KG1 (cell line): ENCODE data around the gene PLD5.
"Not testable (repeated sequence)": the region's sequence is repeated elsewhere in the genome, so short reads cannot be mapped to it uniquely, and the experiment has no call there.

Experiments
- DNase-seq: peaks from one replicate; lab custom pipeline; 2025; lab: John Stamatoyannopoulos, UW

Gene PLD5

GRCh38 chr1:242426271-242426905, 98.1 kb downstream of the PLD5 start:
- DNase-seq, result no peak

DNA sequence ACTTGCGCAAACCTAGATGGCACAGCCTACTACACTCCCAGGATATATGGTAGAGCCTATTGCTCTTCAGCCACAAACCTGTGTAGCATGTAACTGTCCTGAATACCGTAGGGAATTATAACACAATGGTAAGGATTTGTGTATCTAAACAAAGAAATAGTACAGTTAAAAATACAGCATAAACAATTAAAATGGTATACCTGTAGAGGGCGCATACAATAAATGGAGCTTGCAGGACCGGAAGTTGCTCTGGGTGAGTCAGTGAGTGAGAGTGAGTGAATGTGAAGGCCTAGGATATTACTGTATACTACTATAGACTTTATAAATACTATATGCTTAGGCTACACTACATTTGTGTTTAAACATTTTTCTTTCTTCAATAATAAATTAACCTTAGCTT, 99.3 kb downstream of the PLD5 start:
- no peak for DNase-seq

- DNase-seq, result no peak
These were observed 107.8 kb downstream of the PLD5 start for GRCh38 chr1:242416657-242417056.

DNA sequence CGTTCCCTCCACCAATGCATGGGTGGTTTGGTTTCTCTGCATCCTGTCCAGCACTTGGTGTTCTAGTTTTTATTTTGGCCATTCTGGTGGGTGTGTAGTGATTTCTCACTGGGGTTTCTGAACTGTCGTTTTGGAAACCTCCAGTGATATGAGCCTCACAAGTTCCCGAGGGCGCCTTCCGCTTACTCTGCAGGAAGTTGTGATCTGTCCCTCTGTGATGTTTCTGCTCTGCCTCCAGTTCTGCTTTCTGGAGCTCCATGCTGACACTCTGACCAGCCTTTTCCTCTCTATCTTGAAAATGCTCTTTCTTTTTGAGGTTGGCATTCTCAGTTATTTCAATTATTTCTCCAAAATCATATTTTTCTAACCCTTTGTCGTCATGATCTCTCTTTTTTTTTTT, 111.6 kb downstream of the PLD5 start:
- no peak for DNase-seq

DNA sequence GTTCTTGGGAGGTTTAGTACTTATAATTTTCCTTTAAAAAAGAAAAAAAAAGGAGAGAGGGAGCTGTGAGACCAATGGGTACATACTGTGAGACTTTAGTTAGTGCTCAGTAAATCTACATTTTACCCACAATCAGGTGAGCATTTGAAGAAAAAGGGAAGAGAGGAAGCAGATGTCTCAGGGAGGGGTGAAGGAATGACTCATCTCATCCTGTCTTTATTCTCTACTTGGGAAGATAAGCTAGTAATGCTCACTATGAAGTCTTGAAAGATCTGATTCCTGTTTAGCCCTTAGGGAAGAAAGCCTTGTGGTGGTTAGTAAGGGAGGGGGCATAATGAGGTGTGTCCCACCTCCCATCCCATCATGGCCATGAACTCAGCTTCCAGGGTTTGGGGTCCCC, 112.6 kb downstream of the PLD5 start:
- no peak for DNase-seq

GRCh38 chr1:242405947-242406346, 118.5 kb downstream of the PLD5 start:
- no peak for DNase-seq

DNA sequence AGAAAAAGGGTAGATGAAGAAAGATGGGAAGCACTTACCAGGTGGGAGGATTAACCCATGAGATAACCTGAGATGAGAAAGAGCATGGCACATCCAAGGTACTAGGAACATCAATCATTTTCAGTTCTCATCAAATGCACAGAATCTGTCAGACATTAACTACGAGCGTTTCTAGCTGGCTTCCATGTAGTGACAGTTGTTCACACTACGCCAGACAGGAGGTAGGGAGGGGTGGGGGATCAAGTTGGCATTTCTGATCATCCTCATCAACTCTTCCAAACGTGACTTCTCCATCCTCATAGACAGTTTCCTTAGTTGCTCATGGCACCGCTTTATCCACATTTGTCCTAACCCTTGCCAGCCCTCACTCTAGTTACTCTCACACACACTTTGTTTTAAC, 120.2 kb downstream of the PLD5 start:
- no peak for DNase-seq

GRCh38 chr1:242402956-242403355, 121.5 kb downstream of the PLD5 start:
- no peak for DNase-seq

- DNase-seq, result no peak
These were observed 122.6 kb downstream of the PLD5 start for GRCh38 chr1:242401937-242402336.

DNA sequence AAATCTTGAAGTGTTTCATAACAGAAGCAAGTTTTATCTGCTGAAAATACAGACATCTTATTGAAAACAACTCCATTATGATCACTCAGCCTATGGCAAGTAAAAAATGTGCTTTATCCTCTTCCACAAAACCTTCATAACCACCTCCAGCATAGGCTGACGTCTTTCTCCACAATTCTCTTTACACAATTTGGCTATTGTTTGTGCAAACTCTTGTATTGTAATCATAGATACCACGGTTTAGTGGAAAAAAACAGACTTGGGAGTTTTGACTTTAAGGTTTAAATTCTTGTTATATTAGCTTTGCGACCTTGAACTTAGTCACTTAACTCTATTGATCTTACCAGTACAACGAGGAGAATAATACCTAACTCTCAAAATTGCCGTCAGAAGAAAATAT, 126.1 kb downstream of the PLD5 start:
- no peak for DNase-seq

- no peak for DNase-seq
These were observed 132.6 kb downstream of the PLD5 start for GRCh38 chr1:242391896-242392295.

DNA sequence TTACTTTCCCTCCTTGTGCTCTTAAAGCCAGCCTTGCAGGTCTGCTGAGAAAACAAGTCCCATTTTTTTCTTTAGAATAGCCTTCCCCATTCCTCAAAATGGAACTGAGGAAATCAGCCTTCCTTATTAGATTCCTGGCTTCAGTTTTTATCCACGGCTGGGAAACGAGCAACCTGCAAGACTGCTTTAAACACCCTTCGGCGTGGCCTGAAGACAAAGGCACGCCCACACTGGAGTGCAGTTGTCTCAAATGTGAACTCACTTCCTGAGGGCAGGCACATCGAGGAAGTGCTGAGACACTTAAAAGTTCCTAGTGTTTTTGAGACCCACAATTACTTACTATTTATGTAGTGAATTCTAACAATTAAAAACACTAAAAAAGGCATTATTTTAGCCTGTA, 148.4 kb downstream of the PLD5 start:
- DNase-seq, result not testable (repeated sequence)

GRCh38 chr1:242350446-242350845, 174.1 kb downstream of the PLD5 start:
- DNase-seq, result not testable (repeated sequence)

- no peak for DNase-seq
These were observed 174.9 kb downstream of the PLD5 start for GRCh38 chr1:242349636-242350035.

- DNase-seq, result not testable (repeated sequence)
These were observed 193.6 kb downstream of the PLD5 start for GRCh38 chr1:242330865-242331264.

DNA sequence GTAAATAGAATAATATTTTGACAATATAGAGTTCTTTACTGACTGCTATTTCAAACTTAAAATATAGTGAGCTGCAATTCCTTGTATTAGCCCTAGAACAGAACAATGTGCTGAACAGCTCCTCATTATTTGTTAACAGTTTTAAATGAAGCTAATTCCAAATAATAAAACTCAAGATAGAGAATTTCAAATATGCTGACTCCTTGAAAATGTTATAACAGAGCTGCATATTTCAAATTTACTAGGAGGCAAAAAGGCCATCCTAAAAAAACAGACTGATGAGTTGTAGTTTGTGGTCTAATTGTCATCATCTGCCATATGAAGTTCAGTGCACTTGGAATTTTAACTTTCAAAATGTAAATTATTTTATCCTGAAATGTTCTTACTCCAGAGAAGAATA, 197.1 kb downstream of the PLD5 start:
- not testable (repeated sequence) for DNase-seq

- DNase-seq, result not testable (repeated sequence)
These were observed 202.5 kb downstream of the PLD5 start for GRCh38 chr1:242321981-242322380.

DNA sequence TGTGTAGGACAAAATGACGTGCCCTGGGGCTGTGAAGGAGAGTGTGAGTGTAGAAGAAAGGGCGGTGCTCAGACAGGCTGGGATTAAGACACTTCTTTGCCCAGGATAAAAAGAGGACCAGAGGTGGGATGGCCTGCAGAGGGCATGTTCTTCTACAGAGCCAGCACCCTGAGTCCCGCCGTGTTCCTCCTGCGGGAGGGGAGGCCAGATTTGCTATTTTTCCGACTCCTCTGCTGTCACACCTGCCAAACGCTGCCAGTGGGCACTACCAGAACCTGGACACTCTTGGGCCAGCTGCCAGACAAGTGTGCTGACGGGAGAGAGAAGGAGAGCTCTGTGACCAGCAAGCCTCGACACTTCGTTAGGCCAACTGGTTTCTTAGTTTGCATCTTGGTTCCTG, 206.4 kb downstream of the PLD5 start:
- no peak for DNase-seq

GRCh38 chr1:242314865-242315264, 209.6 kb downstream of the PLD5 start:
- not testable (repeated sequence) for DNase-seq

GRCh38 chr1:242314085-242314649, 210.3 kb downstream of the PLD5 start:
- DNase-seq, result not testable (repeated sequence)

DNA sequence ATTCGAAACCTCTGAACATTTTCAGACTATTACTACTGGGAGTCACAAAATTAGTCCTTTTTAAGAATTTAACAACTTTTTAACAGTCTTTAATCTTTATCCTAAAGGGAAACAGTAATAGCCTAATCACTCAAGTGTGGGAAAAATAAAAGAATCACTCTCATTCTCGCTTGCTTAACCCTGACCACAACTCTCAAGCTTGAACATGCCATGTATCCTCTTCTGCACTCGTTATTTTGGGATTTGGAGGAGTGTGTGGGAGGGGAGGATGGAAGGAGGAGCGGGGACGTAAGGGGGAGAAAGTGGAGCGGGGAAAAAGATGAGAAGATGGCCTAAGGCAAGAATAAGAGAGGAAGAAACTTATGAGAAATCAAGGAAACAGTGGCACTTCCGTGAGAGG, 215.8 kb downstream of the PLD5 start:
- DNase-seq, result not testable (repeated sequence)

GRCh38 chr1:242293781-242294180, 230.7 kb downstream of the PLD5 start:
- DNase-seq, result not testable (repeated sequence)

- DNase-seq, result not testable (repeated sequence)
These were observed 236.4 kb downstream of the PLD5 start for GRCh38 chr1:242288067-242288466.
